Measurements from ENCODE around the gene TM6SF1. TPM values are rescaled to one million over a fixed set of nuclear protein-coding genes. Genes with fewer than 3 reads are reported as not detected.
A peak's percentile ranks its signal among the peaks of the same experiment; 100 is the strongest.

The TM6SF1 gene
- total and polyA plus RNA-seq, 2 of the 8 experiments (the other 6 are each of a cell fraction or from before 2014, with no cell fraction given), result 0.74 to 1.0 TPM

GRCh38 chr15:83078712-83079111, 28.7 kb upstream of the TM6SF1 start:
- ChIA-PET CTCF (ENCODE audit: partially characterized antibody) (interaction anchor here (1.2 kb wide), 2 partner anchors 21 to 73 kb away, joined by 3 read pairs; no protein-coding TSS in a partner anchor), POLR2A (ENCODE audit: partially characterized antibody) (interaction anchor here (2.3 kb wide), 1 partner anchor 12 kb away, joined by 9 read pairs; the partner anchor contains the start of gene BTBD1)
- no peaks in the 10 kb centered on the region for H3K4me1 ChIP-seq (replicated peaks in 1 of 4; ENCODE audit: control insufficient read depth in 3 of 4, insufficient read depth in 4 of 4, low read length in 3 of 4)

More at GRCh38 chr15:83078712-83079111, 28.7 kb upstream of the TM6SF1 start:
- Histone ChIP-seq H4K20me1 (replicated peaks in 1 of 2; ENCODE audit: control insufficient read depth in 1 of 2, insufficient read depth in 2 of 2, low read length in 2 of 2) (no peaks in the 10 kb centered on the region), H4K91ac (replicated peaks; ENCODE audit: insufficient read length, low read length) (no peak overlapping the region), H3K27ac (ENCODE audit: low read depth, low read length) (no peak overlapping the region), H2BK12ac (ENCODE audit: low read depth, low read length) (no peak overlapping the region), H3K9me3 (ENCODE audit: insufficient read depth in 2 of 2, low read depth in 1 of 2, low read length in 1 of 2) (peaks cover 7 to 8% of the 10 kb centered on the region in 2 experiments), H2AK5ac (ENCODE audit: low read depth, low read length) (no peak overlapping the region), H2BK20ac (ENCODE audit: low read length) (no peak overlapping the region), H4K5ac (ENCODE audit: insufficient read length, low read depth, low read length) (no peak overlapping the region), H3K79me2 (ENCODE audit: control insufficient read depth in 1 of 2, insufficient read depth in 2 of 2, low read length in 2 of 2) (no peaks in the 10 kb centered on the region), H4K8ac (ENCODE audit: extremely low read depth, insufficient read depth, low read length) (peak overlapping the region; percentile 87), H2BK15ac (ENCODE audit: low read length) (no peak overlapping the region), H2BK5ac (ENCODE audit: low read depth, low read length) (no peak overlapping the region), H3K4me3 (ENCODE audit: extremely low read depth in 1 of 4, insufficient read depth in 2 of 4, low read depth in 3 of 4, low read length in 4 of 4) (no peak overlapping the region), H3K4me2 (ENCODE audit: insufficient read depth in 1 of 2, low read depth in 2 of 2, low read length in 2 of 2) (no peak overlapping the region), H3K36me3 (ENCODE audit: control insufficient read depth in 2 of 4, insufficient read depth in 4 of 4, low read length in 3 of 4) (no peaks in the 10 kb centered on the region), H3K27me3 (replicated peaks in 1 of 4; ENCODE audit: control insufficient read depth in 3 of 4, extremely low read depth in 1 of 4, insufficient read depth in 3 of 4, low read length in 3 of 4) (no peaks in the 10 kb centered on the region), H3K23ac (ENCODE audit: insufficient read length) (no peak overlapping the region), H3K14ac (ENCODE audit: insufficient read length) (no peak overlapping the region), H3K56ac (replicated peaks; ENCODE audit: insufficient read length, low read depth, low read length) (no peak overlapping the region), H3K18ac (ENCODE audit: extremely low read depth, low read length) (no peak overlapping the region), H3K23me2 (ENCODE audit: low read depth, low read length) (no peaks in the 10 kb centered on the region), H2BK120ac (replicated peaks; ENCODE audit: low read depth, low read length) (no peak overlapping the region), H3K79me1 (ENCODE audit: low read depth, low read length) (no peaks in the 10 kb centered on the region), H3K9ac (replicated peaks in 1 of 4; ENCODE audit: extremely low read depth in 1 of 4, low read depth in 3 of 4, low read length in 3 of 4) (no peak overlapping the region), H2AFZ (ENCODE audit: low read length) (0 out of 2 replicates have a peak overlapping the region, but pooled peaks have one; percentile 81), H3K4ac (replicated peaks; ENCODE audit: insufficient read length, low read depth, low read length) (no peak overlapping the region)
- DNase-seq (ENCODE audit: low read depth in 1 of 2, low spot score in 2 of 2) (no peak), FAIRE-seq (no peak)
- WGBS, 2 experiments (ENCODE audit: extremely low coverage in 1 of 2, insufficient coverage in 1 of 2, insufficient read length in 1 of 2, insufficient replicate concordance in 2 of 2, low coverage in 1 of 2, low lambda C conversion rate in 2 of 2, missing lambda C conversion rate in 1 of 2), result 91% methylated on average over 7 of the region's 7 CpGs; no CpG with 5 or more reads in 1 of the 2 experiments
- no peak for TF ChIP-seq ZNF274 (IDR thresholded peaks at IDR 0.05; ENCODE audit: borderline replicate concordance, extremely low read depth, low read length)
- TF ChIP-seq KDM1A (IDR thresholded peaks at IDR 0.05; ENCODE audit: borderline replicate concordance, low read length), result no peak
- no peak for TF ChIP-seq TEAD4 (IDR thresholded peaks at IDR 0.05; ENCODE audit: low read depth, low read length)
- TF ChIP-seq TCF12 (IDR thresholded peaks at IDR 0.05; ENCODE audit: low read depth, low read length), result no peak
- TF ChIP-seq BACH1 (IDR thresholded peaks at IDR 0.05; ENCODE audit: low read length), result no peak
- no peak for TF ChIP-seq TAF7 (optimal IDR thresholded peaks at IDR 0.05; ENCODE audit: borderline replicate concordance, low read depth, low read length)
- no peak for TF ChIP-seq CBX5 (IDR thresholded peaks at IDR 0.05; ENCODE audit: low read depth, low read length)
- TF ChIP-seq SP4 (IDR thresholded peaks at IDR 0.05; ENCODE audit: low read length), result no peak
- no peak for TF ChIP-seq SP1 (IDR thresholded peaks at IDR 0.05; ENCODE audit: low read depth, low read length)
- no peak for TF ChIP-seq RBBP5 (IDR thresholded peaks at IDR 0.05; ENCODE audit: borderline replicate concordance, low read depth, low read length)
- TF ChIP-seq CHD1 (IDR thresholded peaks at IDR 0.05; ENCODE audit: low read depth, low read length), result no peak
- no peak for TF ChIP-seq TBP (IDR thresholded peaks at IDR 0.05; ENCODE audit: low read depth, low read length)
- TF ChIP-seq NANOG (IDR thresholded peaks at IDR 0.05; ENCODE audit: insufficient read depth, low read depth, low read length, poor library complexity, severe bottlenecking), result no peak

Measured in H1 (cell line).